ENCODE measurements around the gene SUPT4H1. TPM values are rescaled to one million over a fixed set of nuclear protein-coding genes. Genes with fewer than 3 reads are reported as not detected.

Gene SUPT4H1
- total and polyA plus RNA-seq, 2 donors (not counting 1 experiment from before 2014, with no cell fraction given) = 30.2 to 60.1 TPM

DNA sequence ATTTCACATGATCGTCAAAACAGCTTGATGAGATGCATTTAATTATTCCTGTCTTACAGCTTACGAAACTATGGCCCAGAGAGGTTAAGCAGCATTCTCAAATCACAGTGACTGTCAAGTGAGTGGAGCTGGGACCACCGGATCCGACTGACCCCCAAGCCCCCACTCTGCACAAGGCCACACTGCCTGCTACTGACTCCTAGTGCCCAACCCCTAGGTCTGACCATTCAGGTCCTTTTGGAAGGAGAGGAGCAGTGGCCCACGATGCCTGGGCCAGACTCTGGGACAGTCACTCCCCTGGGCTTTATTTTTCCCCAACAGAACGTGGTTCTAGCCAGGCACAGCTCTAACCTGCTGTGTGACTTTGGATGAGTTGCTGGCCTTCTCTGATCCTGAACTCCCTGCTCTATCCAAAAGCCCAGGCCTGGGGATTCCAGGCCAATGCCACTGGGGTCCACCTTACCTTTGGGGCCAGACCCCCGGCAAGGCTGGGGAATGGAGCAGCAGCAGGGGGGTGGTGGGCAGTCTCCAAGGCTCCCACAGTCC is 33.3 kb downstream of the SUPT4H1 start:
- no peak overlapping the region for H3K4me3 ChIP-seq (ENCODE audit: control extremely low read depth in 1 of 5, extremely low read depth in 1 of 5, insufficient read depth in 1 of 5, low read depth in 2 of 5, low read length in 4 of 5)
- H3K27ac Mint-ChIP-seq = peak overlapping the region; percentile 69
- intact Hi-C loops (cut with micrococcal nuclease) = no loop called here
- no peak overlapping the region for H3K4me3 Mint-ChIP-seq
- H3K9me3 Mint-ChIP-seq (ENCODE audit: insufficient read depth) = no peaks in the 10 kb centered on the region
- no peak overlapping the region for H3K9ac ChIP-seq (ENCODE audit: low read length)
- H4K20me1 ChIP-seq (ENCODE audit: control insufficient read depth, insufficient read depth, low read length, poor library complexity, severe bottlenecking) = no peaks in the 10 kb centered on the region
- no peak overlapping the region for H3K4me2 ChIP-seq (replicated peaks; ENCODE audit: low read depth, low read length, poor library complexity, severe bottlenecking)
- DNase-seq (no peak), ATAC-seq (ENCODE audit: low read depth) (no peak)
- ChIA-PET POLR2A (interaction anchor here (1.2 to 5.5 kb wide), 6 partner anchors 8 to 33 kb away, joined by 4 to 46 read pairs (median 34); partner anchors contain the start of genes SUPT4H1 and TSPOAP1), CTCF (interaction anchor here (1.2 to 17.9 kb wide), 17 partner anchors 8 to 686 kb away, joined by 3 to 587 read pairs (median 31); partner anchors contain the start of genes HSF5, RNF43, SUPT4H1 and TSPOAP1)
- H3K36me3 ChIP-seq (replicated peaks in 1 of 2; ENCODE audit: control extremely low read depth in 1 of 2, control insufficient read depth in 1 of 2, extremely low read depth in 1 of 2, insufficient read depth in 2 of 2, low read length in 1 of 2) = no peaks in the 10 kb centered on the region
- no peak overlapping the region for H2AFZ ChIP-seq (ENCODE audit: insufficient read depth, low read depth, low read length, poor library complexity, severe bottlenecking)
- no peak overlapping the region for H3K27ac ChIP-seq (ENCODE audit: low read length in 2 of 2)
- peaks cover 11 to 13% of the 10 kb centered on the region in 2 donors for H3K4me1 ChIP-seq (ENCODE audit: control insufficient read depth in 2 of 2, insufficient read depth in 2 of 2, low read length in 2 of 2)
- no peaks in the 10 kb centered on the region for H3K9me3 ChIP-seq (ENCODE audit: control extremely low read depth in 1 of 3, control insufficient read depth in 2 of 3, insufficient read depth in 1 of 3, low read length in 2 of 3)
- no peaks in the 10 kb centered on the region for H3K27me3 Mint-ChIP-seq
- peaks cover 18% of the 10 kb centered on the region for H3K4me1 Mint-ChIP-seq
- 96% methylated on average over 7 of the region's 7 CpGs for WGBS (ENCODE audit: insufficient coverage)
- peaks cover 19% of the 10 kb centered on the region for H3K79me2 ChIP-seq (ENCODE audit: control insufficient read depth, insufficient read depth, low read length)
- TF ChIP-seq, protein P1, sequence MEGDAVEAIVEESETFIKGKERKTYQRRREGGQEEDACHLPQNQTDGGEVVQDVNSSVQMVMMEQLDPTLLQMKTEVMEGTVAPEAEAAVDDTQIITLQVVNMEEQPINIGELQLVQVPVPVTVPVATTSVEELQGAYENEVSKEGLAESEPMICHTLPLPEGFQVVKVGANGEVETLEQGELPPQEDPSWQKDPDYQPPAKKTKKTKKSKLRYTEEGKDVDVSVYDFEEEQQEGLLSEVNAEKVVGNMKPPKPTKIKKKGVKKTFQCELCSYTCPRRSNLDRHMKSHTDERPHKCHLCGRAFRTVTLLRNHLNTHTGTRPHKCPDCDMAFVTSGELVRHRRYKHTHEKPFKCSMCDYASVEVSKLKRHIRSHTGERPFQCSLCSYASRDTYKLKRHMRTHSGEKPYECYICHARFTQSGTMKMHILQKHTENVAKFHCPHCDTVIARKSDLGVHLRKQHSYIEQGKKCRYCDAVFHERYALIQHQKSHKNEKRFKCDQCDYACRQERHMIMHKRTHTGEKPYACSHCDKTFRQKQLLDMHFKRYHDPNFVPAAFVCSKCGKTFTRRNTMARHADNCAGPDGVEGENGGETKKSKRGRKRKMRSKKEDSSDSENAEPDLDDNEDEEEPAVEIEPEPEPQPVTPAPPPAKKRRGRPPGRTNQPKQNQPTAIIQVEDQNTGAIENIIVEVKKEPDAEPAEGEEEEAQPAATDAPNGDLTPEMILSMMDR (IDR thresholded peaks at IDR 0.05) = no peak
- no peak for TF ChIP-seq EZH2 (IDR thresholded peaks at IDR 0.05; ENCODE audit: borderline replicate concordance, insufficient read depth, low read depth, low read length, poor library complexity, severe bottlenecking)
- H3K27me3 ChIP-seq (replicated peaks in 1 of 4; ENCODE audit: control extremely low read depth in 1 of 4, control insufficient read depth in 3 of 4, insufficient read depth in 4 of 4, low read length in 3 of 4) = no peaks in the 10 kb centered on the region

DNA sequence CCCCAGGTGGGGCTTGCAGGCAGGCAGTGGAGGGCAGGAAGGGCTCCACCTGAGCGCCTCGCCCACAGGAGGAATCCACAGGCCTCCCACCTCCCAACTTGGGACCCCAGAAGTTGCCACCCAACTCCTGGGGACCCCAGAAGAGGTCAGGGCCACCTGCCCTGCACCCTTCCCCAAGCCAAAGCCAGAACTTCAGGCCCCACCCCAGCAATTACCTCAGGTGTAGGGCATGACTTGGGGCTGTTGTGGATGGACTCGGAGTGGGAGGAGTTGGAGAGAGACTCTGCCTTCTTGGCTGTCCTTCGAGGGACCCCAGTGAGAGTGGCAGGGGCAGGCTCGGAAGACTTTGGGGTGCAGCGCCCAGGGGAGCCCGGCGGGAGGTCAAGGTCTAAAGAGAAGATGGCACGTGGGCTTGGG is 33.9 kb downstream of the SUPT4H1 start:
- no peak for ATAC-seq (ENCODE audit: low read depth)
- POLR2A ChIA-PET = interaction anchor here (0.5 to 5.5 kb wide), 11 partner anchors 9 to 170 kb away, joined by 3 to 46 read pairs (median 11); partner anchors contain the start of genes HSF5, RNF43, SUPT4H1 and TSPOAP1

More for the DNA sequence above, 33.9 kb downstream of the SUPT4H1 start:
- no peaks in the 10 kb centered on the region for H4K20me1 ChIP-seq (ENCODE audit: control insufficient read depth, insufficient read depth, low read length, poor library complexity, severe bottlenecking)
- H3K4me1 Mint-ChIP-seq = peaks cover 14% of the 10 kb centered on the region
- H3K36me3 ChIP-seq (replicated peaks in 1 of 2; ENCODE audit: control extremely low read depth in 1 of 2, control insufficient read depth in 1 of 2, extremely low read depth in 1 of 2, insufficient read depth in 2 of 2, low read length in 1 of 2) = no peaks in the 10 kb centered on the region
- no peak overlapping the region for H3K4me3 ChIP-seq (ENCODE audit: control extremely low read depth in 1 of 5, extremely low read depth in 1 of 5, insufficient read depth in 1 of 5, low read depth in 2 of 5, low read length in 4 of 5)
- DNase-seq = peak; percentile 20
- no peaks in the 10 kb centered on the region for H3K27me3 ChIP-seq (replicated peaks in 1 of 4; ENCODE audit: control extremely low read depth in 1 of 4, control insufficient read depth in 3 of 4, insufficient read depth in 4 of 4, low read length in 3 of 4)
- no peaks in the 10 kb centered on the region for H3K27me3 Mint-ChIP-seq
- H3K27ac Mint-ChIP-seq = peak overlapping the region; percentile 96
- H3K27ac ChIP-seq (ENCODE audit: low read length in 2 of 2) = peak overlapping the region; percentile 53 to 76
- TF ChIP-seq, protein P1 (IDR thresholded peaks at IDR 0.05) = no peak
- no peak for TF ChIP-seq EZH2 (IDR thresholded peaks at IDR 0.05; ENCODE audit: borderline replicate concordance, insufficient read depth, low read depth, low read length, poor library complexity, severe bottlenecking)
- H3K4me2 ChIP-seq (replicated peaks; ENCODE audit: low read depth, low read length, poor library complexity, severe bottlenecking) = peak overlapping the region; percentile 33
- CTCF ChIA-PET = interaction anchor here (0.6 to 17.9 kb wide), 46 partner anchors 9 to 789 kb away, joined by 3 to 587 read pairs (median 8); partner anchors contain the start of genes HSF5, RNF43, SUPT4H1 and TRIM37
- H2AFZ ChIP-seq (ENCODE audit: insufficient read depth, low read depth, low read length, poor library complexity, severe bottlenecking) = peak overlapping the region; percentile 48
- no peaks in the 10 kb centered on the region for H3K9me3 ChIP-seq (ENCODE audit: control extremely low read depth in 1 of 3, control insufficient read depth in 2 of 3, insufficient read depth in 1 of 3, low read length in 2 of 3)
- H3K9ac ChIP-seq (ENCODE audit: low read length) = no peak overlapping the region
- no peak overlapping the region for H3K4me3 Mint-ChIP-seq
- H3K4me1 ChIP-seq (ENCODE audit: control insufficient read depth in 2 of 2, insufficient read depth in 2 of 2, low read length in 2 of 2) = peaks cover 11 to 12% of the 10 kb centered on the region in 2 donors
- 100% methylated on average over 7 of the region's 9 CpGs for WGBS (ENCODE audit: insufficient coverage)
- no peaks in the 10 kb centered on the region for H3K9me3 Mint-ChIP-seq (ENCODE audit: insufficient read depth)
- intact Hi-C loops (cut with micrococcal nuclease) = no loop called here
- peaks cover 19% of the 10 kb centered on the region for H3K79me2 ChIP-seq (ENCODE audit: control insufficient read depth, insufficient read depth, low read length)
